Activated B cell treated with CpG ODN at 0.5 μM for 24 hours (primary cell): Measurements from ENCODE around the gene SNRPA. TPM values are rescaled to one million over a fixed set of nuclear protein-coding genes. Genes with fewer than 3 reads are reported as not detected.

ENCODE experiments used
- ATAC-seq: fragments of 200-7000 bp; cut with Tn5 transposase; one replicate; pipeline ENCODE4 v1.10.0; 2021; ENCODE audit warnings: low read depth, mild to moderate bottlenecking, moderate library complexity
- CTCF ChIA-PET: fragments of 350-600 bp; sonication (Branson Sonifier 250); formaldehyde crosslinking; loops from one replicate; lab custom pipeline; 2021; ENCODE audit warnings: antibody characterized with exemption; lab: Charles Lee
- POLR2A ChIA-PET: fragments of 350-600 bp; sonication (Branson Sonifier 250); formaldehyde crosslinking; loops from one replicate; lab custom pipeline; 2021; ENCODE audit warnings: antibody characterized with exemption; lab: Charles Lee
- DNase-seq: peaks from one replicate; pipeline ENCODE4 v3.0.0; 2022
- H3K27ac Mint-ChIP-seq: one replicate; pipeline ENCODE4 v1.8.0; 2020; ENCODE audit warnings: mixed read lengths
- H3K27me3 Mint-ChIP-seq: one replicate; pipeline ENCODE4 v1.8.0; 2021; ENCODE audit warnings: mixed read lengths
- H3K36me3 Mint-ChIP-seq: one replicate; pipeline ENCODE4 v1.8.0; 2021; ENCODE audit warnings: low read depth, mixed read lengths
- H3K4me1 Mint-ChIP-seq: one replicate; pipeline ENCODE4 v1.8.0; 2021; ENCODE audit warnings: mixed read lengths
- H3K4me3 Mint-ChIP-seq: one replicate; pipeline ENCODE4 v1.8.0; 2020; ENCODE audit warnings: mild to moderate bottlenecking, mixed read lengths
- H3K9me3 Mint-ChIP-seq: one replicate; pipeline ENCODE4 v1.8.0; 2020; ENCODE audit warnings: mixed read lengths
- intact Hi-C: fragments of 100-400 bp; cut with micrococcal nuclease; formaldehyde crosslinking; loops from one replicate; pipeline ENCODE4 v1.15.1; 2024
- total RNA-seq: library from RNA; stranded (reverse); gene quantifications from 2 replicates; pipeline ENCODE4 v1.2.3, GENCODE V29; 2022
- TF ChIP-seq, protein P1 (sequence below): fragments of 200-600 bp; IDR thresholded peaks from one replicate; pipeline ENCODE4 v1.8.0; 2022; ENCODE audit warnings: antibody characterized with exemption, mild to moderate bottlenecking

SNRPA gene
- total RNA-seq, 1 donor from 2014 or later = 138 TPM

DNA sequence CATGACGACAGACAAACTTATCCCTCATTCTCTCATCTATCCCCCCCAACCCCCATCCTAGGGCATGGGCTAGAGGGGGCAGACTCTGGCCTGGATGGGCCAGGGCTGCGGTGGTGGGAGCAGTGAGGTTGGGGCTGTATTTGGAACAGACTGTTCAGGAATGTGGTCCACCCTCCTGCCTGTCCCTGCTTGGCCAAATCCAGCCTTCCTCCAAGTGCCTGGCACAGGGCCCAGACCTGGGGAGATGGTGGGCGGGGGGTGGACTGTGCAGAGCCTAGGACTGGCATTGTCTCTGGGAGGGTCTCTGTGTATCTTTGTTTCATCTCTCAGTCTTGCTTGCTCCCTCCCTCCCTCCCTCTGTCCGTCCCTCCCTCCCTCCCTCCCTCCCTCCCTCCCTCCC is 62.2 kb downstream of the SNRPA start:
- Mint-ChIP-seq H3K4me3 (no peak overlapping the region), H3K36me3 (peaks cover 21% of the 10 kb centered on the region), H3K4me1 (peaks cover 45% of the 10 kb centered on the region), H3K27me3 (no peaks in the 10 kb centered on the region), H3K9me3 (no peaks in the 10 kb centered on the region), H3K27ac (no peak overlapping the region)
- intact Hi-C loops = no loop called here
- POLR2A ChIA-PET = interaction anchor here (1.1 to 1.6 kb wide), 2 partner anchors 10 to 63 kb away, joined by 5 to 6 read pairs; partner anchors contain the start of gene ACTMAP
- TF ChIP-seq, protein P1, sequence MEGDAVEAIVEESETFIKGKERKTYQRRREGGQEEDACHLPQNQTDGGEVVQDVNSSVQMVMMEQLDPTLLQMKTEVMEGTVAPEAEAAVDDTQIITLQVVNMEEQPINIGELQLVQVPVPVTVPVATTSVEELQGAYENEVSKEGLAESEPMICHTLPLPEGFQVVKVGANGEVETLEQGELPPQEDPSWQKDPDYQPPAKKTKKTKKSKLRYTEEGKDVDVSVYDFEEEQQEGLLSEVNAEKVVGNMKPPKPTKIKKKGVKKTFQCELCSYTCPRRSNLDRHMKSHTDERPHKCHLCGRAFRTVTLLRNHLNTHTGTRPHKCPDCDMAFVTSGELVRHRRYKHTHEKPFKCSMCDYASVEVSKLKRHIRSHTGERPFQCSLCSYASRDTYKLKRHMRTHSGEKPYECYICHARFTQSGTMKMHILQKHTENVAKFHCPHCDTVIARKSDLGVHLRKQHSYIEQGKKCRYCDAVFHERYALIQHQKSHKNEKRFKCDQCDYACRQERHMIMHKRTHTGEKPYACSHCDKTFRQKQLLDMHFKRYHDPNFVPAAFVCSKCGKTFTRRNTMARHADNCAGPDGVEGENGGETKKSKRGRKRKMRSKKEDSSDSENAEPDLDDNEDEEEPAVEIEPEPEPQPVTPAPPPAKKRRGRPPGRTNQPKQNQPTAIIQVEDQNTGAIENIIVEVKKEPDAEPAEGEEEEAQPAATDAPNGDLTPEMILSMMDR = no peak
- CTCF ChIA-PET = interaction anchor here (1.3 kb wide), 1 partner anchor 68 kb away, joined by 3 read pairs; no protein-coding TSS in a partner anchor
- ATAC-seq (no peak), DNase-seq (no peak)

Other genes with a start within 250 kb of the SNRPA start
- gene SHKBP1, start 174.3 kb upstream of the SNRPA start, total RNA-seq = 184 and 213 TPM in 2 replicates
- gene LTBP4, start 149.8 kb upstream of the SNRPA start, total RNA-seq = 57.2 and 75.1 TPM in 2 replicates
- 4.4 and 11.8 TPM in 2 replicates for gene NUMBL, start 60.6 kb upstream of the SNRPA start, total RNA-seq
- 34.4 and 38.5 TPM in 2 replicates for gene COQ8B, start 34.3 kb upstream of the SNRPA start, total RNA-seq
- gene ITPKC, start 34.1 kb upstream of the SNRPA start, total RNA-seq = 13.0 and 13.3 TPM in 2 replicates
- 8.5 and 12.7 TPM in 2 replicates for gene ACTMAP, start 726 bp upstream of the SNRPA start, total RNA-seq
- 1.1 and 1.4 TPM in 2 replicates for gene MIA, start 24.3 kb downstream of the SNRPA start, total RNA-seq
- 90.6 and 98.1 TPM in 2 replicates for gene RAB4B, start 27.0 kb downstream of the SNRPA start, total RNA-seq
- gene EGLN2, start 48.0 kb downstream of the SNRPA start, total RNA-seq = 136 and 147 TPM in 2 replicates
- gene CYP2A6, start 99.2 kb downstream of the SNRPA start, total RNA-seq = not detected in 2 replicates
- not detected in 2 replicates for gene CYP2A7, start 131.0 kb downstream of the SNRPA start, total RNA-seq
- not detected in 2 replicates for gene CYP2B6, start 240.1 kb downstream of the SNRPA start, total RNA-seq